ENCODE measurements around the gene RDH13. TPM values are rescaled to one million over a fixed set of nuclear protein-coding genes. Genes with fewer than 3 reads are reported as not detected.
"Not testable (repeated sequence)": the region's sequence is repeated elsewhere in the genome, so short reads cannot be mapped to it uniquely, and the experiment has no call there.

RDH13 gene
- total RNA-seq, 1 donor from 2014 or later, result 12.9 TPM

GRCh38 chr19:55031178-55031577, 31.8 kb downstream of the RDH13 start:
- no peak for DNase-seq (ENCODE audit: low spot score)
- intact Hi-C loops (cut with DNase I), result no loop called here
- ATAC-seq, result no peak

- no peak for ATAC-seq
- no peak for DNase-seq (ENCODE audit: low spot score)
- intact Hi-C loops (cut with DNase I), result no loop called here
Observed at GRCh38 chr19:55028757-55029156, 34.2 kb downstream of the RDH13 start.

- ATAC-seq, result no peak
- no peak for DNase-seq (ENCODE audit: low spot score)
- intact Hi-C loops (cut with DNase I), result no loop called here
Observed at GRCh38 chr19:55027472-55028337, 35.2 kb downstream of the RDH13 start.

- ATAC-seq; intact Hi-C loops (cut with DNase I); DNase-seq (ENCODE audit: low spot score): not testable (repeated sequence)
Observed at GRCh38 chr19:55027140-55027471, 35.8 kb downstream of the RDH13 start.

- no peak for ATAC-seq
Observed at GRCh38 chr19:55024111-55024510, 38.8 kb downstream of the RDH13 start.

GRCh38 chr19:55020351-55020750, 42.6 kb downstream of the RDH13 start:
- ATAC-seq; DNase-seq (ENCODE audit: low spot score); intact Hi-C loops (cut with DNase I): not testable (repeated sequence)

More at GRCh38 chr19:55024111-55024510, 38.8 kb downstream of the RDH13 start:
- intact Hi-C loops (cut with DNase I), result no loop called here
- DNase-seq (ENCODE audit: low spot score), result no peak

- DNase-seq (ENCODE audit: low spot score), result no peak
- intact Hi-C loops (cut with DNase I), result no loop called here
- no peak for ATAC-seq
Observed at GRCh38 chr19:55018633-55019032, 44.3 kb downstream of the RDH13 start.

GRCh38 chr19:55018216-55018615, 44.7 kb downstream of the RDH13 start:
- DNase-seq (ENCODE audit: low spot score) (no peak), ATAC-seq (no peak)
- intact Hi-C loops (cut with DNase I), result no loop called here

GRCh38 chr19:55016017-55016416, 46.9 kb downstream of the RDH13 start:
- intact Hi-C loops (cut with DNase I), result no loop called here
- ATAC-seq, result no peak
- no peak for DNase-seq (ENCODE audit: low spot score)

GRCh38 chr19:55015126-55015525, 47.8 kb downstream of the RDH13 start:
- intact Hi-C loops (cut with DNase I), result no loop called here
- no peak for ATAC-seq
- DNase-seq (ENCODE audit: low spot score), result no peak

- DNase-seq (ENCODE audit: low spot score), result no peak
- no peak for ATAC-seq
- intact Hi-C loops (cut with DNase I), result no loop called here
Observed at GRCh38 chr19:55014714-55015113, 48.2 kb downstream of the RDH13 start.

- intact Hi-C loops (cut with DNase I), result no loop called here
- DNase-seq (ENCODE audit: low spot score) (no peak), ATAC-seq (no peak)
Observed at GRCh38 chr19:55013596-55013995, 49.4 kb downstream of the RDH13 start.

GRCh38 chr19:55012306-55012705, 50.6 kb downstream of the RDH13 start:
- DNase-seq (ENCODE audit: low spot score), result no peak
- ATAC-seq, result no peak
- intact Hi-C loops (cut with DNase I), result no loop called here

GRCh38 chr19:55010561-55010960, 52.4 kb downstream of the RDH13 start:
- DNase-seq (ENCODE audit: low spot score); intact Hi-C loops (cut with DNase I); ATAC-seq: not testable (repeated sequence)

GRCh38 chr19:55008781-55009180, 54.2 kb downstream of the RDH13 start:
- intact Hi-C loops (cut with DNase I); ATAC-seq; DNase-seq (ENCODE audit: low spot score): not testable (repeated sequence)

- DNase-seq (ENCODE audit: low spot score); ATAC-seq; intact Hi-C loops (cut with DNase I): not testable (repeated sequence)
Observed at GRCh38 chr19:55008189-55008588, 54.8 kb downstream of the RDH13 start.

- intact Hi-C loops (cut with DNase I); ATAC-seq; DNase-seq (ENCODE audit: low spot score): not testable (repeated sequence)
Observed at GRCh38 chr19:55007537-55007936, 55.4 kb downstream of the RDH13 start.

- intact Hi-C loops (cut with DNase I); DNase-seq (ENCODE audit: low spot score); ATAC-seq: not testable (repeated sequence)
Observed at GRCh38 chr19:55006795-55007194, 56.2 kb downstream of the RDH13 start.

GRCh38 chr19:55005684-55006488, 57.1 kb downstream of the RDH13 start:
- ATAC-seq (no peak), DNase-seq (ENCODE audit: low spot score) (no peak)
- intact Hi-C loops (cut with DNase I), result no loop called here

- ATAC-seq (no peak), DNase-seq (ENCODE audit: low spot score) (no peak)
- intact Hi-C loops (cut with DNase I), result no loop called here
Observed at GRCh38 chr19:55000761-55001160, 62.2 kb downstream of the RDH13 start.
